CD14-positive monocyte (primary cell): ENCODE results near the gene RSPO3. TPM values are rescaled to one million over a fixed set of nuclear protein-coding genes. Genes with fewer than 3 reads are reported as not detected.
A peak's percentile ranks its signal among the peaks of the same experiment; 100 is the strongest.

ENCODE experiments used
- DNase-seq, 3 donors: peaks; one replicate each; pipeline ENCODE4 v3.0.0-alpha.2; 2011 to 2022
- H2AFZ ChIP-seq: 2 replicates; pipeline ENCODE4 v1.6.0; 2012; ENCODE audit warnings: mild to moderate bottlenecking, low read depth, low read length, inconsistent platforms; ENCODE audit not compliant: insufficient read depth, poor library complexity, severe bottlenecking
- H3K27ac ChIP-seq, 2 donors: 1 replicate in 1 of 2; 2 replicates in 1 of 2; pipeline ENCODE4 v1.5.1; 2012 to 2013; ENCODE audit warnings: low read length in 2 of 2, control low read depth in 1 of 2, inconsistent platforms in 1 of 2, low read depth in 1 of 2, mild to moderate bottlenecking in 1 of 2
- H3K27me3 ChIP-seq, 2 donors: one replicate each; pipeline versions ENCODE4 v1.6.0 to v1.6.1; 2011 to 2013; ENCODE audit warnings: low read length in 2 of 2; ENCODE audit not compliant: control insufficient read depth in 2 of 2, insufficient read depth in 2 of 2
- H3K36me3 ChIP-seq, 2 donors: replicated peaks in 1 of 2; 1 replicate in 1 of 2; 2 replicates in 1 of 2; pipeline versions ENCODE4 v1.5.1 to v1.6.1; 2012 to 2013; ENCODE audit warnings: low read length in 2 of 2, control low read depth in 1 of 2, inconsistent platforms in 1 of 2, mild to moderate bottlenecking in 1 of 2; ENCODE audit not compliant: insufficient read depth in 2 of 2, control insufficient read depth in 1 of 2
- H3K4me1 ChIP-seq, 2 donors: 1 replicate in 1 of 2; 2 replicates in 1 of 2; pipeline versions ENCODE4 v1.5.1 to v1.6.1; 2012 to 2013; ENCODE audit warnings: low read length in 2 of 2, control low read depth in 1 of 2, inconsistent platforms in 1 of 2, mild to moderate bottlenecking in 1 of 2, moderate library complexity in 1 of 2; ENCODE audit not compliant: insufficient read depth in 2 of 2, control insufficient read depth in 1 of 2
- H3K4me2 ChIP-seq: replicated peaks from 2 replicates; pipeline ENCODE3; 2012; ENCODE audit warnings: low read length, moderate library complexity, mild to moderate bottlenecking; ENCODE audit not compliant: poor library complexity, severe bottlenecking; ENCODE audit errors: extremely low read depth
- H3K4me3 ChIP-seq, 3 experiments: fragments of 200-600 bp in 1 of 3; sonication (generic) in 1 of 3; replicated peaks in 1 of 3; 1 replicate in 2 of 3; 2 replicates in 1 of 3; pipeline ENCODE4 v1.5.1; 2011 to 2013; ENCODE audit warnings: low read length in 3 of 3, mild to moderate bottlenecking in 3 of 3, control low read depth in 2 of 3, low read depth in 2 of 3, inconsistent platforms in 1 of 3, moderate library complexity in 1 of 3
- H3K79me2 ChIP-seq: 2 replicates; pipeline ENCODE4 v1.6.0; 2012; ENCODE audit warnings: mild to moderate bottlenecking, control low read depth, inconsistent platforms, low read length, moderate library complexity; ENCODE audit not compliant: insufficient read depth
- H3K9ac ChIP-seq: 2 replicates; pipeline ENCODE4 v1.6.0; 2017; ENCODE audit warnings: low read length, mild to moderate bottlenecking; ENCODE audit not compliant: insufficient read depth, poor library complexity, severe bottlenecking
- H3K9me3 ChIP-seq, 2 donors: replicated peaks in 1 of 2; 1 replicate in 1 of 2; 2 replicates in 1 of 2; pipeline versions ENCODE4 v1.5.1 to v1.6.1; 2012 to 2013; ENCODE audit warnings: low read length in 2 of 2, control low read depth in 1 of 2; ENCODE audit not compliant: control insufficient read depth in 1 of 2, insufficient read depth in 1 of 2
- H4K20me1 ChIP-seq: 2 replicates; pipeline ENCODE4 v1.6.0; 2012; ENCODE audit warnings: mild to moderate bottlenecking, low read length, control low read depth, moderate library complexity; ENCODE audit not compliant: insufficient read depth
- H3K27ac Mint-ChIP-seq, 7 donors: one replicate each; pipeline ENCODE4 v1.8.0; 2020; ENCODE audit warnings: mild to moderate bottlenecking in 7 of 7, mixed read lengths in 7 of 7, moderate library complexity in 6 of 7, inconsistent platforms in 2 of 7
- H3K27me3 Mint-ChIP-seq, 3 donors: one replicate each; pipeline ENCODE4 v1.8.0; 2021 to 2022; ENCODE audit warnings: low read depth in 3 of 3, mild to moderate bottlenecking in 3 of 3, mixed read lengths in 3 of 3, moderate library complexity in 3 of 3, inconsistent platforms in 1 of 3
- H3K36me3 Mint-ChIP-seq, 2 donors: one replicate each; pipeline ENCODE4 v1.8.0; 2020; ENCODE audit warnings: mixed read lengths in 2 of 2, inconsistent platforms in 1 of 2, mild to moderate bottlenecking in 1 of 2
- H3K4me1 Mint-ChIP-seq: one replicate; pipeline ENCODE4 v1.8.0; 2020; ENCODE audit warnings: mild to moderate bottlenecking, mixed read lengths
- H3K4me3 Mint-ChIP-seq, 2 donors: one replicate each; pipeline ENCODE4 v1.8.0; 2020; ENCODE audit warnings: mild to moderate bottlenecking in 2 of 2, mixed read lengths in 2 of 2, moderate library complexity in 1 of 2
- H3K9me3 Mint-ChIP-seq, 7 donors: one replicate each; pipeline ENCODE4 v1.8.0; 2020 to 2022; ENCODE audit warnings: mixed read lengths in 7 of 7, mild to moderate bottlenecking in 6 of 7, moderate library complexity in 6 of 7, inconsistent platforms in 2 of 7
- CTCF ChIP-seq: fragments of 200-600 bp; IDR thresholded peaks from one replicate; pipeline ENCODE4 v1.8.0; 2022; ENCODE audit warnings: antibody characterized with exemption, mild to moderate bottlenecking
- WGBS: methylation state at CpG from one replicate; pipeline ENCODE4 v1.1.5; 2013; ENCODE audit warnings: missing lambda C conversion rate; ENCODE audit not compliant: insufficient coverage; 5-methylcytosine and 5-hydroxymethylcytosine counted together
- intact Hi-C, 2 donors: fragments of 100-400 bp; cut with micrococcal nuclease; formaldehyde crosslinking; loops; one replicate each; pipeline versions ENCODE4 v1.15.0 to v1.15.1; 2023
- polyA plus RNA-seq, 3 donors: library from polyadenylated mRNA; depleted of rRNA in 1 of 3; unstranded in 2 of 3; stranded (reverse) in 1 of 3; fragments of 300-500 nt in 2 of 3; fragments of >200 nt in 1 of 3; fragmentation: Illumina TruSeq in 2 of 3; gene quantifications; 1 replicate in 2 of 3; 2 replicates in 1 of 3; pipeline ENCODE4 v1.2.3, GENCODE V29; 2012 to 2021

The RSPO3 gene
- polyA plus RNA-seq, 3 donors = not detected

GRCh38 chr6:127107916-127108315 lies 10.6 kb upstream of the RSPO3 start:
- H3K36me3 ChIP-seq = no peaks in the 10 kb centered on the region
- H3K27me3 Mint-ChIP-seq = peaks cover 4 to 9% (median 7%) of the 10 kb centered on the region in 3 donors
- peaks cover 0 to 2% of the 10 kb centered on the region in 2 donors for H3K27me3 ChIP-seq
- no peak for DNase-seq
- TF ChIP-seq CTCF = no peak
- H3K27ac ChIP-seq = no peak overlapping the region
- no peak overlapping the region for H3K4me3 Mint-ChIP-seq
- H3K27ac Mint-ChIP-seq = peak overlapping the region in 2 of 7 donors; percentile 2 to 15
- no peak overlapping the region for H3K4me2 ChIP-seq
- no peaks in the 10 kb centered on the region for H4K20me1 ChIP-seq
- intact Hi-C loops = no loop called here
- H3K36me3 Mint-ChIP-seq = no peaks in the 10 kb centered on the region
- H3K9me3 Mint-ChIP-seq = peaks cover 0 to 2% (median 0%) of the 10 kb centered on the region in 7 donors
- peaks cover 29% of the 10 kb centered on the region for H3K4me1 Mint-ChIP-seq
- no peaks in the 10 kb centered on the region for H3K9me3 ChIP-seq
- no peak overlapping the region for H2AFZ ChIP-seq
- H3K9ac ChIP-seq = no peak overlapping the region
- H3K79me2 ChIP-seq = no peaks in the 10 kb centered on the region
- no peak overlapping the region for H3K4me3 ChIP-seq
- H3K4me1 ChIP-seq = peaks cover 24 to 35% of the 10 kb centered on the region in 2 donors

GRCh38 chr6:127110712-127111111 lies 7.8 kb upstream of the RSPO3 start:
- Histone ChIP-seq H4K20me1 (no peaks in the 10 kb centered on the region), H3K9me3 (no peaks in the 10 kb centered on the region), H3K79me2 (no peaks in the 10 kb centered on the region), H3K27me3 (peaks cover 15 to 18% of the 10 kb centered on the region in 2 donors), H3K4me2 (no peak overlapping the region), H3K9ac (no peak overlapping the region), H3K4me1 (peaks cover 22 to 34% of the 10 kb centered on the region in 2 donors), H3K4me3 (peak overlapping the region in 1 of 3 experiments; percentile 2), H3K27ac (peak overlapping the region in 1 of 2 donors; percentile 21), H2AFZ (no peak overlapping the region), H3K36me3 (no peaks in the 10 kb centered on the region)
- WGBS = 100% methylated on average over 1 of the region's 3 CpGs
- no peak for DNase-seq
- no peak overlapping the region for H3K4me3 Mint-ChIP-seq
- H3K27me3 Mint-ChIP-seq = peaks cover 17 to 24% (median 18%) of the 10 kb centered on the region in 3 donors
- H3K27ac Mint-ChIP-seq = peak overlapping the region in 5 of 7 donors; percentile 25 to 61 (median 39)
- H3K4me1 Mint-ChIP-seq = peaks cover 28% of the 10 kb centered on the region
- TF ChIP-seq CTCF = no peak
- H3K36me3 Mint-ChIP-seq = no peaks in the 10 kb centered on the region
- H3K9me3 Mint-ChIP-seq = peaks cover 0 to 2% (median 0%) of the 10 kb centered on the region in 7 donors
- intact Hi-C loops = loop anchor here (5.0 to 10.0 kb wide), 2 partner anchors 1116 to 1123 kb away; partner anchors contain the start of gene TRMT11 (in 1 of the 2)
